Stimulated activated CD8-positive, alpha-beta memory T cell treated with anti-CD3 and anti-CD28 coated beads, Interleukin-15, amount 100 ng/mL, for 24 hours (primary cell): ENCODE results near the gene C1orf115.
"Not testable (repeated sequence)": the region's sequence is repeated elsewhere in the genome, so short reads cannot be mapped to it uniquely, and the experiment has no call there.

Experiments
- DNase-seq: peaks from one replicate; pipeline ENCODE4 v3.0.0-alpha.2; 2020; ENCODE audit warnings: low read depth

The C1orf115 gene

DNA sequence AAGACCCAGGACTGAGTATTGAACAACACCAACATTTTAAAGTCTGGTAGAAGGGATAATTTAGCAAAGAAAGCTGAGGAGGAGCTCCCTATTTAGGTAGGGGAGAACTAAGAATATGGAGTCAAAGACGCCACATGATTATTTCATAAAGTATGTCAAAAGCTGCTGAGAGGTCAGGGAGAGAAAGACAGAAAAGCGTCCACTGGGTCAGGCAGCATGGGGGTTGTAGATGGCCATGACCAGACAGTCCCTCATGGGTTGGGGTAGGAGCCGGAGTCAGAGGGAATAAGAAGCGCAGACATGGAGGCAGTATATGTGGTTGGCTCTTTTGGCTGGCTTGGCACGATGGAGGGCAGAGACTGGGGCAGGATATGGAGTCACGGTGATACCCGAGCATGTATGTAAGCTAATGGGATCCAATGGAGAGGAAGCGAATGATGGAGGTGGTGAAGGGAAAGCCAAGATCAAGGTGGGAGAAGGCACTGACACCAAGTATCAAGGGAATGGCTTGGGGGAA lies 4.8 kb downstream of the C1orf115 start:
- DNase-seq: no peak

DNA sequence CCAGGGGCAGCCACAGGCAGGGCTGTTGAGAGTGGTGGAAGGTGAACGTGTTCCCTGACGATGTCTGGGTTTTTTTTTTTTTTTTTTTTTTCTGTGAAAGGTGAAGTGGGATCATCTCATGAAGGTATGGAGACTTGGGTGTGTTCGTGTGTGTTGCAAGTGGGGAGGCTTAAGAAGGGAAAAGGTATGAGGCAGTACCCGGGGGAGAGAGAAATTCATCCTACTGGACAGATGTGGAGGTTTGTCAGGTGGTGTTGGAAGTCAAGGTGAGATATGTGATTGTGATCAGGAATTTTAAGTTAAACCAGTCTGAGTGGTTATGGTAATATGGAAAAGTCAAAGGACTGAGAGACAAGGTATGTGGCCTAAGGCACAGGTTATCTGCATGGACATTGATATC lies 5.3 kb downstream of the C1orf115 start:
- no peak for DNase-seq

DNA sequence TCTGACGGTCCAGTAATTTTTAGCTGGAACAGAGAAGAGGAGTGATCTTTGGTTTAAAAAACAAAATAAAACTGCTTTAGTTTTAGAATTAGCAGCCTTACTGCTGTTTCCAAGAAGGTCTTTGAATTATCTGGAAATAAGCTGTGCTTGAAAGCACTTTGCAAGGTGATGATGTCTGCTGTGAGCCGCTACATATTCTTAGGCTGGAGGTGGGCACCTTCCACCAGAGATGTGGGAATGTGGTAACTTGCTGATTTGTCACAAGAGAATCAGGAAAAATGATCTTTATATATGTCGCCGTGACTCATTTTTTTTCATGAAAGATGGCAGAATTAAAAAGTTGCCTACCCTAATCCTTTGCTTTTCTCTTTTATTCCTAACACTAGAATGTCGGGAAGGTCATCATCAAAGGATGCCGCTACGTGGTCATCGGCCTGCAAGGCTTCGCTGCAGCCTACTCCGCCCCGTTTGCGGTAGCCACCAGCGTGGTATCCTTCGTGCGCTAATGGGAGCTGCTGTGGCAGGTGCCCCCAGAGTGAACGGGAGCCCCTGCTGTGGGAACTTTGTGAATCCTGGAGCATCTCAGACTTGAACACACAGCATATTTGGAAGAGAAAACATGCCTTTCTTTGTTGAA lies 6.2 kb downstream of the C1orf115 start:
- no peak for DNase-seq

DNA sequence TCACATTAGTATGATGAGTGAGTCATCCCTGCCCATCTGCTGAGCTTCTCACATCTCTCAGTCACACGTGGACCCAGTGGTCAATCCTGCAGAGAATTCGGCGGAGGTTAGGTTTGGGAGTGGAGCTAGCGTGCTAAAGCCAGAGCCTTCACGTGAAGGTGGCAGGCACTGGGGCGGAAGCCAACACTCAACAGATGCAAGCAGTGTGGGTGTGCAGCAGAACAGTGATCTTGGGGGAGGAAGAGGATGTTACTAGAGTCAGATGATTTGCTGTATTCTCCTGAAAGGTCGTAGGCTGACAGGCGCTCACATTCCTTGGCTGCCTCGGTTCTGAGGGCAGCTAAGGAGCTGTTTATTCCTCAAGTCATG lies 6.7 kb downstream of the C1orf115 start:
- no peak for DNase-seq

DNA sequence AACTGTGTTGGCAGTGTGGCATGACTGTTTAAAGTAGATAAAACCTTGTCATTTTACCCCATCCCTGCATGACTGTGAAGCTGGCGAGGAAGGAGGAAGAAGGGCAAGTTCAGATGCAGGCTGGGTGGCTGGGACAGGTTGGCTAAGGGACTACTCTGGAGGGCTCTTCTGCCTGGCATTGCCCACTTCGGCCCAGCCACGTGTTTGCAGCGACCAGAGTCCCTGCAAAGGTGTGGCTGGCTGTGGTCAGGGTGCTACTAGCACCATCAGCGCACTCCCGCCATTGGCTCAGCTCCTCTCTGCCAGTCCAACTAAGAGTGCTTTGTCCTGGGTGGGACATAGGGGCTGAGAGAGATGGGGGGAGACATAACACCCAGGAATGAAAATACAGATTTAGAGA lies 7.2 kb downstream of the C1orf115 start:
- no peak for DNase-seq

DNA sequence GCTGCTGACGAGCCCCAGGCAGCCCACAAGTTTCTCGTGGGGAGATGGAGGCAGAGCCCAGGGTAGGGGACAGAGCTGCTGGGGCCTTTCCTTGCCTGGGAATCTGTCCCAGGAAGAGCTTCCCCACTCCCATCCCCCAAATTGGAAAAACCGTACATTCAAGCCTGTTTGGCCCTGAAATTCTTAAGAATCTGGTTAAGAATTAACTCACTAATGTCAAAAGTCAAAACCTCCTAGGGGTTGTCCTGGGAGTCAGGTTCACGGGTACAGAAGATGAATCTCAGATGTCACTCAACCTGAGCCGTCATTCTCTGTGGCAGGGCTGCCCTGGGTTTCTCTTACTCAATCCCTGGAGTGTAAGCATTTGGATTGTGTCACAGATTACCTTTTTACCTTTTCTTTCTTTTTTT lies 8.4 kb downstream of the C1orf115 start:
- DNase-seq: no peak

DNA sequence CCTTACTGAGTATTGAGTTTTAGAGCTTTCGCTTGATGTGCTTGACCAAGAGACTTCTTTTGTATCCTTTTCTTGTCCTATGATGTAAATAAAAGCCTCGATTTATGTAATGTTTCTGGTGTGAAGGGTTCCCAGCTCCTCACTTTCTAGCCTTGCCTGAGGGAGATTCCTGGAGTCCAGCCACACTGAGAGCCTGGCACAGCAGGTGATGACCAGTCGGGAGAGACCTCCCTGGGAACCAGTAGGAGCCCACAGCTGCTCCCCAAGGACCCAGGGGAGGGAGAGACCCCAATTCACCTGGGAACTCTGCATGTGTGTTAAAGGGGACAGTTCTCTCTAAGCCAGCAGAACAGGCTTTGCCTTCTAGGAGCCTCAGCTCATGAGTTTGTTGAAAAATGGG lies 8.9 kb downstream of the C1orf115 start:
- no peak for DNase-seq

DNA sequence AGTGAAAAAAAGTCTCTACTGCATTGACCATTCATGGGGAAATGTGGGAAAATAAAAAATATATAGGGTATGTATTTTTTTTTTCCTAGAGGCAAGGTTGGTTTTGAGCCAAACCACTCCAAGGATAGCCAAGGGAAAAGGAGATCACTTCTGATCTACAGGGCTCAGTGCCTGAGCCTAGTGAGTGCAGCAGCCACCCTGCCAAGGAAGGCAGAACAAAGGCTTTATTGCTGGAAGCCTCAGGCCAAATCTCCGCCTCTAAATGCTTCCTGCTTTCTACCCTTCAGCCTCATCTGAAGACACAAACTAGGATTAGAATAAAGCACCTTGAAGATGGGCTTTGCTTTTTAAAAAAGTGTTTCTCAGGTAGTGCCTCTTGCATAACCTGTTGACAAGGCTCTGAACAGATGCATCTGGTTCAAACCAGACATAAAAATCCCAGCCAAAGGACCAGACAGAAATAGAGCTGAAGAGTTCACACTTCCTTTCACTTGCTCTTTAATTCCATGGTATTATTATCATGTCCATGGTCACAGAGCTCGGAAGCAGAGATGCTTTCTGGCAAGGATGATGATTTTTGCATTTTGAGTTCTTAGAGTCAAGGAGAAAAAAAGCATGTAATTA lies 10.5 kb downstream of the C1orf115 start:
- no peak for DNase-seq

DNA sequence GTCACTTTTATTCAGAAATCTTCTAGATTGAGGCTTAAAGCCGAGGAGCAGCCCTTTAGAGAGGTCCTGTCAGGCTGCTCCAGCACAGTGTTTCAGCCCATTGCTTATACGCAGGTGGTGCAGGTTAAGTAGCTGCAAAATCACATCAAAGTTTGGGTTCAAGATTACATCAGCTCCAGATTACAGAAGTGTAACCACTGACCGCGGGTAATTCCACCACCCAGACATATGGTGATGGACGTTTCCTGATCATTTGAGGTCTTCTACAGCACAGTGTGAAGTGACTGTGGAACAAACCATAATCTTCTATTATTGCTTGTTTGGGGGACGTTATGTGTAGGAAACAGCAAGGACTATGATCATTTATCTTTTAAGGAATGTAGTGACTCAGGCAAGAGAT lies 11.8 kb downstream of the C1orf115 start:
- DNase-seq: no peak

DNA sequence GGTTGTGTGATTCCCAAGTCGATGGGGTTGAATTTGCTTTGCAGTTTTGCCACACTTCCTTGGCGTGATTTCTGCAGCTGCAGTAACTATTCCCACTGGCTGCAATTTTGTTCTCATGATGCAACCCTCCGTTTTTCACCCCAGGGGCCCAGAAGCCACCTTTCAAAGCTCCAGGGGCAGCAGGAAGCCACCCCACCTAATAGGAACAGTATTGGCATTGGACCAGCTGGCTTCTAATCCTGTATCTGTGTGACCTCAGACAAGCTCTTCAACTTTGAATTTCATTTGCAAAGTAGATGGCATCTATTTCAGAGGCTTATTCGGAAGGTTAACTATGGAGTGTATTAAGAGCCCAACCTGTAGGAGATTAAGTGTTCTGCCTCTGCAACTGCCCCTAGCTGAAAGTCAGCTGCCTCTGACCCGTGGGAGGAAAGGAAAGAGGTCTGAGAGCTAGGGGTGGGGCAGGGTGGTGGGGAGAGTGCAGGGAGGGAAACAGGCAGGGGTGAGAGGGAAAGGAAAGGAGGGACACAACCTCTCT lies 12.6 kb downstream of the C1orf115 start:
- no peak for DNase-seq

DNA sequence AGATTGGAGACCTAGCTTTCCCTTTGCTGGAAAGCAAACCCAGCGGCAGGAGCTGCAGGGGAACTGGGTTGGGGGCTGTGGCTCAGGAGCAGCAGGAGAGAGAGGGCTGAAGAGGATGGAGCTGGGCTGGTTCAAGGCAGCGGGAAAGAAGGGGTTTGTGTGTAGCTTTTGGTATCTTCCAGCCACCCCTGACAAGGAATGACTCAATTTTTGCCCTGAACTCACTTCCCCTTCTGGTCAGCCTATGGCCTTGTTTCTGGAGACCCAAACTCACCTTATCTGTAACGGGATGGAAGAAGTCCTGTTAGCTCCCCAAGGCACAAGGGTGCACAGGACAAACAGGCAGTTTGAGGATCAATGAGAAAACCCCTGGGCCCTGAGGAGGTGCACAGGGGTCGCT lies 13.1 kb downstream of the C1orf115 start:
- DNase-seq: no peak

DNA sequence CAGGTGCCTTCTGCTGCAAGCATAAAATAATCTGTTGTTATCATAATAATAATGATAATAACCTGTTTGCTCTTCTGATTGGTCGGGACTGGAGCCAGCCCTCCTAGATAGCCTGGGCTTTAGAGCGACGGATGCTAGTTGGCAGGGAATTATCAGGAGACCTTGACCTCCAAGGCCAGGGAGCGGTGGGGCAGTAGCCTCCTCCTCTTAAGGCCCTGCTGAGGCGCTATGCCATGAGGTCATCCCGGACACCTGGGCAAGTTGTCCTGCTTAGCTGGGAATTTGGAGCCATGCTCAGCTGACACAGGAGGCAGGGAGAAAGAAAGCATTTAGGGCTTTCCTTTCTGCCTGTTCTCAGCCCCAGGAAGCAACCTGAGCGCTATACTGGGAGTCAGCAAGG lies 15.6 kb downstream of the C1orf115 start:
- no peak for DNase-seq

DNA sequence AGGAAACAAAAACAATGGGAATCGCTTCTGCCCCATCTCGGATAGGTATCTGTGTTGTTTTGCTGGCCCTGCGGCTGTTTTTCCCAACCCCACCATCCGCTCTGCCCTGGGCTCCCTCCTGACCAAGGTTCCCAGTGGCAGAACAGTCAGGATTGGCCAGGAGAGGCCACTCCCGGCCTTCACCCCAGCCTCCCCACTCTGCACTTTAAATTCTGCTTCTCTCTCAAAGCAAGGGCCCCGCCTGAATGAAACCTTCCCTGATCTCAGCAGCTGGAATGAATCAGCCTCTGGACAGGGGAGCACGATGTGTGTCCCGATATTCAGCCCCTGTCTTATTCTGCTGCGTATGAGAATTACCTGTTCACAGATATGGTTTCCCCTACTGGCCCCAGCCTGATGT lies 16.3 kb downstream of the C1orf115 start:
- DNase-seq: no peak

DNA sequence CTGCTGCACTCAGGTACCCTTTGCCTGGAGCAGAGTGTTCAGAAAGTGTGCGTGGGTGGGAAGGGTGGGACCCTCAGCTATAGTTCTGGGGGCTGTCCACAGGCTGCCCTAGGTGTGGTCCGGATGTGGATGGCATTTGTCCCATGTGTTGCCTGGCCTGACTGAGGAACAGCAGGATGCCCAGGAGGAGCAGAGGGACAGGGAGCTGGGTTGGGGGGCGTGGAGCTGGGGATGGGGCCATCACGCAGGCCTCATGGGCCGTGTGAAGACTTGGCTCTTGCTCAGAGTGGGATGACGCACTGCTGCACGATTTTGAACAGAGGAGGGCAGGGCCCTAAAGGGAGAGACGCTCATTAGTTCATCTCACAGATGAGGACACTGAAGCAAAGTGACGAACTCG lies 17.0 kb downstream of the C1orf115 start:
- no peak for DNase-seq

DNA sequence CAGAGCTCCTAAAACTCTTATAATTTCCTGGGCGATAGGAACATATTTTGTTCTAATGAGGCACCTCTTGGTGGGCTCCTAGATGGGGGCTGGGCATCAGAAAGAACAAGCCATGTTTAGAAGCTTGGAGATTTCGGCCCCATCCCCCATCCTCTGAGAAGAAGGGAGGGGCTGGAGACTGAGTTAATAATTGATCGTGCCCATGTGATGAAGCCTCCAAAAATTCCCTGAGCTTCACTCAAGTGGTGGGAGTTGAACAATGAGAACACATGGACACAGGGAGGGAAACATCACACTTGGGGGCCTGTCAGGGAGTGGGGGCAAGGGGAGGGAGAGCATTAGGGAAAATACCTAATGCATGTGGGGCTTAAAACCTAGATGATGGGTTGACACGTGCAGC lies 18.1 kb downstream of the C1orf115 start:
- DNase-seq: no peak

DNA sequence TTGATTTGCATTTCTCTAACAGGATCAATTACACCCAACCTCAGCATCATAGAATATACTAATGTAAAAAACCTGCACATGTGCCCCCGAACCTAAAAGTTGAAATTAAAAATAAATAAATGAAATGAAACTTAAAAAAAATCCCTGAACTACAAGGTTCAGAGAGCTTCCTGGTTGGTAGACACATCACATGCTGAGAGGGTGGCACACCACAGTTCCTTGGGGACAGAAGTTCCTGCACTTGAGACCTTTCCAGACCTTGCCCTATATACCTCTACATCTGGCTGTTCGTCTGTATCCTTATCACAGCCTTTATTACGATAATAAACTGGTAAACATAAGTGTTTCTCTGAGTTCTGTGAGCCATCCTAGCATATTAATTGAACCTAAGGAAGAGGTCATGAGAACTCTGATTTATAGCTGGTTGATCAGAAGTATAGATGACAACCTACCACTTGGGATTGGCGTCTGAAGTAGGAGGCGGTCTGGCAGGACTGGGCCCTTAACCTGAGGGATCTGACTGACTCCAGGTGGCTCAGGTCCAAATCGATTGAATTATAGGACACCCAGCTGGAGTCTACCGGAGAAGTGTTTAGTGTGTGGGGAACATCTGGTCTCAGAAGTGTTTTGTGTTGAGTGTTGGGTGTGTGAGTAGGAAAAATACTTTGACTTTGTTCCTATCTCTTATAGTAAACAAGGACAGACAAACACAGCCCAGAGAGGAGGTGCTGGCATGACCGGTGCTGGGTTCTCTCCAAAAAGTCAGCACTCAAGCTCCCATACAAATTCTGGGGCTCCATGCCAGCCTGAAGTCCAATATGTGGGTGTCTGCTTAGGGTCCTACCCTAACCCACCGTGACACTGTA lies 19.0 kb downstream of the C1orf115 start:
- no peak for DNase-seq

DNA sequence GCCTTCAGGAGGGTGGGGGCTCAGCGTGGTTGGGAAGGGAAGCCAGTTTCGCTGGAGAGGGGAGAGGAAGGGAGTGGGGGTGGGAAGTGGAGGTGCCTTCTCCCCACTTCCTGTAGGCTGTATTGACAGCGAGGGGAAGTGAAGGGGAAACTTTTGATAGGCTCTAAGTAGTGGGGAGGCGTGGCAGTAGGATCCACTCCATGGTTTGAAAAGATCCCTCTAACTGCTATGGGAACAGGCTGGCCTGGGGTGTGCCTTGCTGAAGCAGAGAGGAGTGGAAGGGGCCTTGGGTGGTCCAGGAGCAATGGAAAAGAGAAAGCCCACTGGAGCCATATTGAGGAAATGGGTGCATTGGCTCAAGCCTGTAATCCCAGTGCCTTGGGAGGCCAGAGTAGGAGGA lies 20.2 kb downstream of the C1orf115 start:
- DNase-seq: no peak

DNA sequence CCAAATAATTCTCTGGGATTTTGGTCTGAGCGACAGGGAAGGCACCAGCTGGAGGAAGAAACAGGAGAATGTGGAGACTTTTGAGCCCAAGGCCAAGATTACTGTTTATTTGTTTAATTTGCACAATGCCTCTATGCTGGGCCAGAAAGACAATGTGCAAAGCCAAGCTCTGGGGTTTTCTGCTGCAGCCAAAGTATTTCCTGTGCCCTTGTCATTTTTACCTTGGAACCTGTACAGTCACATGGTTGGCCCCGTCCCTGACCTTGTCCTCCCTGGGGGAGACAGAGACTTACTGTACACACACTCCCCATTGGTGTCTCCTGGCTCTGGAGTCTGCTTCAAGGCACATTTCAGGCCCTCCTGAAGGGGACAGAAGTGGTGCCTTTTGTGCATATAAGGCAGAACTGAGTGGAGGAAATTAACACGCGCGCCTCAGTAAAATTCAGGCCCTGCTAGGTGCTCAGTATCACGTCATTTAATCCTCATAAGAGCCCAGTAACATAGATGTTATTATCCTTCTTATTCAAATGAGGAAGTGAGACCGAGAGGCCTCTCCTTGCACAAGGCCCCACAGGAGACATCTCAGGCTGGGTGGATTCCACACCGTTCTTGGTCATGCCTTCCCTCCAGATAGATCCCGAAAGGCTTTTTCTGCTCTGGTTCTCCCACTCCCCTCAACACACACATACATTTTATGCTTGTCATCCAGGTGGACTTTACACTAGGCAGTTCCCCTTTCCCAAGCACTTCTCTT lies 21.1 kb downstream of the C1orf115 start:
- no peak for DNase-seq

DNA sequence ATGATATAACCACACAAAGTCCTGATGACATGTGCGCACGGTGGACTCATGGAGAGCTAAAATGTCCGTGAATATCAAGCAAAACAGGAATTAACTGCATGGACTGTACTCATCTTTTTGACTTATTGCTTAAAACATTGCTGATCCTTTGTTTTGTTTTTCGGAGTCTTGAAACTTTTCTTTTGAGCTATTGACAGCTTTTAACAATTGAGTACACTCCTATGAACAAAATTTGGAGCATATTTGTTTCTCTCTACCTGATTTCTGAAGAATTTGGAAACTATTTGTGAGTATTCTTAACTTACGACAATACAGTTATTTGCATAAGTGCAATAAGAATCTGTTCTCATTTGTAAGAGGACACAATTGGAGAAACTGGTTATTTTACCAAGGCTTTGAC lies 25.8 kb downstream of the C1orf115 start:
- DNase-seq: not testable (repeated sequence)

DNA sequence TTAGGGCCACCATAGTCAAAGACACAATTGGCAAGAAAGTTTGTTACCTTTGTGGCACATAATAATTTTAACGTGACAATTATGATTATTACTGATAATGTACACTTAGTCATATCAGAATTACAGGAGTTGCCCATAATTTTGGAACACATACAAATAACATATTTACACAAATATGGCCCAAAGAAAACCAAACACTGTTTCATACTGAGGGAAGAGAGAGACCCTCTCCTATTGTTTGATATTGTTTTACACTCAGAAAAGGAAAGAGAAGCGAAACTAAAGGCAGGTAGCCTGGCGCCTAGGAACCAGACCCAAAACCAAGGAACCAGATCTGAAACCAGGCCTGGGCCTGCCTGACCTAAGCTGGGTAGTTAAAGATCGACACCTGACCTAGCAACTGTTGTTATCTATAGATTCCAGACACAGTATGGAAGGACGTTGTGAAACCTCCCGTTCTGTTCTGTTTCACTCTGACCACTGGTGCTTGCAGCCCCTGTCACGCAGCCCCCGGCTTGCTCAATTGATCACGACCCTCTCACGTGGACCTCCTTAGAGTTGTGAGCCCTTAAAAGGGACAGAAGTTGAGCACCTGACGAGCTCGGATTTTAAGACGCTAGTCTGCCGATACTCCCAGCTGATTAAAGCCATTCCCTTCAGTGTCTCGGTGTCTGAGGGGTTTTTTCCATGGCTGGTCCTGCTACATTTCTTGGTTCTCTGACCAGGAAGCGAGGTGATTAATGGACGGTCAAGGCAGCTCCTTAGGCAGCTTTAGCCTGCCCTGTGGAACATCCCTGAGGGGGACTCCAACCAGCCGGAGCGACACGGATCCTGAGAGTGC lies 27.9 kb downstream of the C1orf115 start:
- no peak for DNase-seq

DNA sequence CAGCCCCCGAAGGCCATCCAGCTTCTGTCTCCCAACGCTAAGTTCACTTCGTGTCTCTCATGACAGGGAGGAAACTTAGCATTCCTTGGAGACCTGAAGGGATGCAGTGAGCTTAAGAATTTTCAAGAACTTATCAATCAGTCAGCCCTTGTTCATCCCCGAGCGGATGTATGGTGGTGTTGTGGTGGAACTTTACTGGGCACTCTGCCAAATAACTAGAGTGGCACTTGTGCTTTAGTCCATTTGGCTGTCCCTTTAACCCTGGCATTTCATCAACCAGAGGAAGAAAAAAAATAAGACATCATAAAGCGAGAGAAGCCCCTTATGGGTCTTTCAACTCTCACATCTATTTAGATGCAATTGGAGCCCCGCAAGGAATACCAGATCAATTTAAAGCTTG lies 31.1 kb downstream of the C1orf115 start:
- not testable (repeated sequence) for DNase-seq
